IMR-90 (cell line): ENCODE results near the gene ITGA4. TPM values are rescaled to one million over a fixed set of nuclear protein-coding genes. Genes with fewer than 3 reads are reported as not detected.
A peak's percentile ranks its signal among the peaks of the same experiment; 100 is the strongest.

ENCODE experiments used
- ATAC-seq: fragments of 200-7000 bp; cut with Tn5 transposase; 2 replicates; pipeline ENCODE4 v1.9.1; 2020; ENCODE audit warnings: low read depth, mild to moderate bottlenecking, moderate library complexity
- BruUV-seq: library from RNA; stranded (reverse); fragments of 400-500 nt; replicated peaks from 2 replicates; lab custom pipeline; 2021; lab: Mats Ljungman, UMichigan
- CTCF ChIA-PET: fragments of 300-600 bp; formaldehyde crosslinking; extraction: SDS; loops from one replicate; lab custom pipeline; 2021; ENCODE audit warnings: antibody characterized with exemption; lab: Yijun Ruan, JAX
- POLR2A ChIA-PET: fragments of 300-600 bp; sonication (Branson Sonifier 250); formaldehyde crosslinking; loops from one replicate; lab custom pipeline; 2022; ENCODE audit warnings: antibody characterized with exemption; ENCODE audit not compliant: unreplicated experiment; lab: Charles Lee
- DNase-seq: peaks from one replicate; pipeline ENCODE4 v3.0.0; 2013
- H2AFZ ChIP-seq: replicated peaks from 2 replicates; pipeline ENCODE3; 2013; ENCODE audit warnings: low read length, mild to moderate bottlenecking; ENCODE audit not compliant: poor library complexity
- H2AK5ac ChIP-seq: 2 replicates; pipeline ENCODE4 v1.6.1; 2013; ENCODE audit warnings: low read depth, low read length, inconsistent platforms
- H2AK9ac ChIP-seq: replicated peaks from 2 replicates; pipeline ENCODE3; 2013; ENCODE audit warnings: mild to moderate bottlenecking, low read depth, low read length, moderate library complexity; ENCODE audit not compliant: poor library complexity
- H2BK120ac ChIP-seq: 2 replicates; pipeline ENCODE4 v1.6.1; 2013; ENCODE audit warnings: low read depth, low read length, inconsistent platforms
- H2BK15ac ChIP-seq: 3 replicates; pipeline ENCODE4 v1.6.1; 2013; ENCODE audit warnings: low read depth, low read length, inconsistent platforms
- H2BK20ac ChIP-seq: 2 replicates; pipeline ENCODE4 v1.6.1; 2013; ENCODE audit warnings: low read depth, mild to moderate bottlenecking, inconsistent platforms, low read length, moderate library complexity
- H2BK5ac ChIP-seq: 2 replicates; pipeline ENCODE4 v1.6.1; 2013; ENCODE audit warnings: mild to moderate bottlenecking, low read depth, low read length, inconsistent platforms; ENCODE audit not compliant: poor library complexity, severe bottlenecking
- H3K14ac ChIP-seq: replicated peaks from 2 replicates; pipeline ENCODE4 v1.6.1; 2013; ENCODE audit warnings: low read depth, low read length, inconsistent platforms
- H3K18ac ChIP-seq: 2 replicates; pipeline ENCODE4 v1.6.1; 2013; ENCODE audit warnings: low read depth, low read length, control low read depth
- H3K23ac ChIP-seq: 2 replicates; pipeline ENCODE4 v1.6.1; 2013; ENCODE audit warnings: low read depth, low read length, inconsistent platforms
- H3K27ac ChIP-seq: 2 replicates; pipeline ENCODE4 v1.5.1; 2013; ENCODE audit warnings: mild to moderate bottlenecking, control low read depth, low read length; ENCODE audit not compliant: insufficient read depth
- H3K27me3 ChIP-seq: 2 replicates; pipeline ENCODE4 v1.6.1; 2013; ENCODE audit warnings: low read length; ENCODE audit not compliant: control insufficient read depth, insufficient read depth
- H3K36me3 ChIP-seq: 2 replicates; pipeline ENCODE4 v1.6.1; 2013; ENCODE audit warnings: low read length, mixed read lengths; ENCODE audit not compliant: control insufficient read depth, insufficient read depth
- H3K4ac ChIP-seq: 2 replicates; pipeline ENCODE4 v1.6.1; 2013; ENCODE audit warnings: low read depth, low read length, inconsistent platforms
- H3K4me1 ChIP-seq: 2 replicates; pipeline ENCODE4 v1.6.1; 2013; ENCODE audit warnings: low read length, mixed read lengths; ENCODE audit not compliant: control insufficient read depth, insufficient read depth
- H3K4me2 ChIP-seq: 2 replicates; pipeline ENCODE4 v1.6.1; 2013; ENCODE audit warnings: low read depth, mild to moderate bottlenecking, control low read depth, low read length, moderate library complexity
- H3K4me3 ChIP-seq: 2 replicates; pipeline ENCODE4 v1.5.1; 2013; ENCODE audit warnings: low read depth, mild to moderate bottlenecking, control low read depth, low read length, moderate library complexity; ENCODE audit not compliant: insufficient read depth
- H3K56ac ChIP-seq: 2 replicates; pipeline ENCODE4 v1.6.1; 2013; ENCODE audit warnings: low read length, inconsistent platforms; ENCODE audit not compliant: insufficient read depth; ENCODE audit errors: extremely low read depth
- H3K79me1 ChIP-seq, 2 experiments: 2 replicates each; pipeline ENCODE4 v1.6.1; 2013; ENCODE audit warnings: low read length in 2 of 2, inconsistent platforms in 1 of 2, low read depth in 1 of 2
- H3K9ac ChIP-seq: 2 replicates; pipeline ENCODE4 v1.6.1; 2013; ENCODE audit warnings: low read depth, low read length, control low read depth
- H3K9me1 ChIP-seq: 2 replicates; pipeline ENCODE4 v1.6.1; 2013; ENCODE audit warnings: low read length, inconsistent platforms; ENCODE audit not compliant: insufficient read depth
- H3K9me3 ChIP-seq: 2 replicates; pipeline ENCODE4 v1.6.1; 2013; ENCODE audit warnings: low read length; ENCODE audit not compliant: control insufficient read depth, insufficient read depth
- H4K20me1 ChIP-seq: 2 replicates; pipeline ENCODE4 v1.6.1; 2013; ENCODE audit warnings: low read length, inconsistent platforms; ENCODE audit not compliant: insufficient read depth
- H4K5ac ChIP-seq: 2 replicates; pipeline ENCODE4 v1.6.1; 2013; ENCODE audit warnings: mild to moderate bottlenecking, low read depth, low read length, control low read depth
- H4K8ac ChIP-seq, 2 experiments: 2 replicates each; pipeline ENCODE4 v1.6.1; 2013; ENCODE audit warnings: low read depth in 2 of 2, low read length in 2 of 2, control low read depth in 1 of 2, inconsistent platforms in 1 of 2
- H4K91ac ChIP-seq: 2 replicates; pipeline ENCODE4 v1.6.1; 2013; ENCODE audit warnings: low read depth, low read length, inconsistent platforms; ENCODE audit not compliant: insufficient read depth
- BHLHE40 ChIP-seq: fragments of 150-350 bp; IDR thresholded peaks from 2 replicates; pipeline ENCODE4 v1.6.1; 2016; ENCODE audit warnings: mild to moderate bottlenecking, low read depth, low read length
- CHD1 ChIP-seq: IDR thresholded peaks from 2 replicates; pipeline ENCODE4 v1.6.1; 2012; ENCODE audit warnings: low read depth, low read length, improper control_type of control experiment
- FOS ChIP-seq: fragments of 150-350 bp; IDR thresholded peaks from 2 replicates; pipeline ENCODE4 v1.6.1; 2016; ENCODE audit warnings: low read depth, low read length
- MAFK ChIP-seq: IDR thresholded peaks from 2 replicates; pipeline ENCODE4 v1.6.1; 2012; ENCODE audit warnings: low read depth, low read length, improper control_type of control experiment
- MAZ ChIP-seq: IDR thresholded peaks from 2 replicates; pipeline ENCODE4 v1.6.1; 2012; ENCODE audit warnings: low read depth, mild to moderate bottlenecking, low read length, improper control_type of control experiment, moderate library complexity, borderline replicate concordance
- MXI1 ChIP-seq: IDR thresholded peaks from 2 replicates; pipeline ENCODE4 v1.6.1; 2012; ENCODE audit warnings: low read depth, mild to moderate bottlenecking, low read length, moderate library complexity, borderline replicate concordance
- NFE2L2 ChIP-seq: fragments of 150-350 bp; IDR thresholded peaks from 2 replicates; pipeline ENCODE4 v1.6.1; 2016; ENCODE audit warnings: low read depth, mild to moderate bottlenecking, low read length
- RAD21 ChIP-seq: IDR thresholded peaks from 2 replicates; pipeline ENCODE4 v1.6.1; 2012; ENCODE audit warnings: low read length, improper control_type of control experiment
- RCOR1 ChIP-seq: IDR thresholded peaks from 2 replicates; pipeline ENCODE4 v1.6.1; 2012; ENCODE audit warnings: mild to moderate bottlenecking, low read length, improper control_type of control experiment; ENCODE audit not compliant: insufficient replicate concordance
- RFX5 ChIP-seq: IDR thresholded peaks from 2 replicates; pipeline ENCODE4 v1.8.0; 2012; ENCODE audit warnings: low read depth, mild to moderate bottlenecking, low read length, moderate library complexity
- SMC3 ChIP-seq: fragments of 150-350 bp; IDR thresholded peaks from 2 replicates; pipeline ENCODE4 v1.6.1; 2016; ENCODE audit warnings: low read depth, mild to moderate bottlenecking, antibody characterized with exemption, low read length, moderate library complexity
- WGBS, 2 experiments: methylation state at CpG; one replicate each; pipeline versions ENCODE4 v1.1.5 to v1.1.7; 2013; ENCODE audit warnings: missing lambda C conversion rate in 2 of 2; ENCODE audit not compliant: insufficient read length in 1 of 2; ENCODE audit errors: extremely low coverage in 2 of 2; 5-methylcytosine and 5-hydroxymethylcytosine counted together
- dilution Hi-C: fragments of 300-500 bp; cut with HindIII; formaldehyde crosslinking; loops from one replicate; pipeline ENCODE4 v1.14.3; 2018; ENCODE audit warnings: low sequenced_read_pairs; ENCODE audit not compliant: unreplicated experiment
- in situ Hi-C: fragments of 300-500 bp; cut with MboI; formaldehyde crosslinking; loops from 3 replicates; pipeline ENCODE4 v1.14.3; 2019; ENCODE audit warnings: low sequenced_read_pairs, inconsistent platforms, mixed read lengths
- intact Hi-C: fragments of 100-400 bp; cut with micrococcal nuclease; formaldehyde crosslinking; loops from 2 replicates; pipeline ENCODE4 v1.10.0; 2022
- polyA plus RNA-seq, 3 experiments: library from polyadenylated mRNA; depleted of rRNA; stranded (reverse); fragments of >200 nt; gene quantifications; 2 replicates each; pipeline ENCODE4 v1.2.3, GENCODE V29; 2012; ENCODE audit warnings: low replicate concordance in 1 of 3
- total RNA-seq: library from RNA; depleted of rRNA; stranded (reverse); fragments of >200 nt; gene quantifications from 2 replicates; pipeline ENCODE4 v1.2.3, GENCODE V29; 2012
- TF ChIP-seq, protein P1 (sequence below): conservative IDR thresholded peaks from 2 replicates; pipeline ENCODE4 v1.5.1; 2012; ENCODE audit warnings: mild to moderate bottlenecking, low read depth, low read length, improper control_type of control experiment

ITGA4 gene
- total and polyA plus RNA-seq, 2 of the 4 experiments (the other 2 are of a cell fraction), result 6.9 to 13.6 TPM

DNA sequence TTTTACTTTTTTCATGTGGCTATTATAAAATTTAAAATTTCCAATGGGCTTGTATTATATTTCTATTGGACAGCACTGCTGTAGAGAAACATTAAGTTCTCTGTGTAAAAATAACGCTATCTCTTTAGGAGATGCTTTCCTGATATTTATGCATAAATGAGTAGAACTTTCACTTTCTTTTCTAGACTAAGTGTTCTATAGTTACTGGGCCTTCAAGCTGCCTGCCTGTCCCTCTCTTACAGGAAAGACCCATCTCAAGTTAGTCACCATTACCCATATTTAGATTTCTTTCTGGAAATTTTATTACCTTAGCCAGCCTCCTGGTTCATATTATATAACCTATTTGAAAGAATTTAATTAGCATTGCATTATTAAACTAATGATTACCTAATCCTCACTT, 4.8 kb downstream of the ITGA4 start:
- CTCF ChIA-PET, result no interaction called here
- dilution Hi-C loops, result no loop called here
- no CpG with 5 or more reads among the region's 1 CpG for WGBS, 2 experiments

More for the DNA sequence above, 4.8 kb downstream of the ITGA4 start:
- Histone ChIP-seq H3K9me1 (no peaks in the 10 kb centered on the region), H3K9me3 (no peaks in the 10 kb centered on the region), H2AK9ac (no peak overlapping the region), H3K56ac (no peak overlapping the region), H3K79me1 (peaks cover 0 to 5% of the 10 kb centered on the region in 2 experiments; a peak in 1 of 4 replicates), H2BK120ac (no peak overlapping the region), H3K4me3 (no peak overlapping the region), H3K4me2 (0 out of 2 replicates have a peak overlapping the region, but pooled peaks have one; percentile 18), H3K4ac (no peak overlapping the region), H3K14ac (no peak overlapping the region), H2BK20ac (no peak overlapping the region), H3K27me3 (no peaks in the 10 kb centered on the region), H4K91ac (no peak overlapping the region), H3K23ac (no peak overlapping the region), H2AK5ac (no peak overlapping the region), H3K27ac (no peak overlapping the region), H3K36me3 (no peaks in the 10 kb centered on the region), H3K18ac (no peak overlapping the region), H3K4me1 (0 out of 2 replicates have a peak, but pooled peaks cover 2% of the 10 kb centered on the region), H2AFZ (no peak overlapping the region), H4K20me1 (no peaks in the 10 kb centered on the region), H2BK5ac (no peak overlapping the region), H3K9ac (no peak overlapping the region), H2BK15ac (no peak overlapping the region), H4K8ac (no peak overlapping the region), H4K5ac (no peak overlapping the region)
- peak; percentile 6 for DNase-seq
- POLR2A ChIA-PET, result no interaction called here
- intact Hi-C loops, result loop anchor here (5.0 to 10.0 kb wide), 2 partner anchors 480 to 673 kb away; partner anchors contain the start of gene UBE2E3
- in situ Hi-C loops, result loop anchor here (10.0 kb wide), 1 partner anchor 1337 kb away; no protein-coding TSS in a partner anchor
- no peak for ATAC-seq
- no TSS peak for BruUV-seq
- no peak for TF ChIP-seq FOS
- TF ChIP-seq RCOR1, result no peak
- TF ChIP-seq MAZ, result no peak
- TF ChIP-seq MXI1, result no peak
- no peak for TF ChIP-seq BHLHE40
- no peak for TF ChIP-seq MAFK
- TF ChIP-seq, protein P1, sequence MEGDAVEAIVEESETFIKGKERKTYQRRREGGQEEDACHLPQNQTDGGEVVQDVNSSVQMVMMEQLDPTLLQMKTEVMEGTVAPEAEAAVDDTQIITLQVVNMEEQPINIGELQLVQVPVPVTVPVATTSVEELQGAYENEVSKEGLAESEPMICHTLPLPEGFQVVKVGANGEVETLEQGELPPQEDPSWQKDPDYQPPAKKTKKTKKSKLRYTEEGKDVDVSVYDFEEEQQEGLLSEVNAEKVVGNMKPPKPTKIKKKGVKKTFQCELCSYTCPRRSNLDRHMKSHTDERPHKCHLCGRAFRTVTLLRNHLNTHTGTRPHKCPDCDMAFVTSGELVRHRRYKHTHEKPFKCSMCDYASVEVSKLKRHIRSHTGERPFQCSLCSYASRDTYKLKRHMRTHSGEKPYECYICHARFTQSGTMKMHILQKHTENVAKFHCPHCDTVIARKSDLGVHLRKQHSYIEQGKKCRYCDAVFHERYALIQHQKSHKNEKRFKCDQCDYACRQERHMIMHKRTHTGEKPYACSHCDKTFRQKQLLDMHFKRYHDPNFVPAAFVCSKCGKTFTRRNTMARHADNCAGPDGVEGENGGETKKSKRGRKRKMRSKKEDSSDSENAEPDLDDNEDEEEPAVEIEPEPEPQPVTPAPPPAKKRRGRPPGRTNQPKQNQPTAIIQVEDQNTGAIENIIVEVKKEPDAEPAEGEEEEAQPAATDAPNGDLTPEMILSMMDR, result no peak
- no peak for TF ChIP-seq RFX5
- no peak for TF ChIP-seq NFE2L2
- TF ChIP-seq CHD1, result no peak
- TF ChIP-seq RAD21, result no peak
- TF ChIP-seq SMC3, result no peak
